DMS53 treated with DMSO at 0.1 percent for 48 hours (cell line): ENCODE results near the gene PKN1.
A peak's percentile ranks its signal among the peaks of the same experiment; 100 is the strongest.

ENCODE experiments used
- DNase-seq: peaks from one replicate; lab custom pipeline; 2025; ENCODE audit not compliant: unreplicated experiment; lab: John Stamatoyannopoulos, UW

Gene PKN1

DNA sequence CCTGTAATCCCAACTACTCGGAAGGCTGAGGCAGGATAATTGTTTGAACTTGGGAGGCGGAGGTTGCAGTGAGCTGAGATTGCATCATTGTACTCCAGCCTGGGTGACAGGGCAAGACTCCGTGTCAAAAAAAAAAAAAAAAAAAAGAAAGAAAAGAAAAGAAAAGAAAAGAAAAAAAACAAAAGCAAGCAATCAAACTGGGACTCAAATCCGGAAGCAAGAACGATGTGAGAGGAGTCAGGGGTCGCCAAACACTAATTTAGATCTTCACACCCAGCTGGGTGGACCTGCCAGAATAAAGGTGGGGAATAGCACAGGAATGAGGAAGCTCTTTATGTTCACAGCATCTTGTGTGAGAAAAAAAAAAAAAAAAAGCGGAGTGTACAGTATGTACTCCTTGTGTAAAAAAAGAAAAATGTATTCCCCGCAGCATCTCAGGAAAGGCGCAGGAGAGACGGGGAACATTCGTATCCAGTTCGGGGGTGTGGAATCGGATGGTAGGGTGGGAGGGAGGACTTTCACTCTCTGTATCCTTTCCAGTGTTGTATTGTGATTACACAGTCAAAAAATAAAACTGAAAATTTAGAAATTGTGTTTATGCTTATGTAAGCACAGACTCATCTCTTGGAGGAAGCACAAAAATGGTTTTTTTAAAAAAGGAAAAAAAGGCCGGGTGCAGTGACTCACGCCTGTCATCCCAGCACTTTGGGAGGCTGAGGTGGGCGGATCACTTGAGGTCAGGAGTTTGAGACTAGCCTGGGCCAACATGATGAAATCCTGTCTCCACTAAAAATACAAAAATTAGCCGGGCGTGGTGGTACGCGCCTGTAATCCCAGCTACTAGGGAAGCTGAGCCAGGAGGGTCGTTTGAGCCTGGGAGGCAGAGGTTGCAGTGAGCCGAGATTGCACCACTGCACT is 77.5 kb downstream of the PKN1 start:
- no peak for DNase-seq

DNA sequence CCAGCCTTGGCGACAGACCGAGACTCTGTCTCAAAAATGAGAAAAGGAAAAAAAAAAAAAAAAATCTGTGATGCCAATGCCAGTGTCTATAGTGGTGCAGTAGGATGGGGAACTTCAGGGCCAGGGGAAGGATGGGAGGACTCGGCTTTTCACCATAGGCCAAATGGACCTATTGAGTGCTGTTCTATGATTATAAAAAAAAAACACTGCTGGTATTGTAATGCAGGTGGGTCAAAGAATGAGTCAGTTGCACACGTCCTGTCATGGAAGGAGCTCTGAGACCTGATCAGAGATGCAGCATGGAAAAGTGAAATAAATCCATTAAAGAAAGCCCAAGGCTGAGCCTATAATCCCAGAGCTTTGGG is 78.1 kb downstream of the PKN1 start:
- DNase-seq: no peak

DNA sequence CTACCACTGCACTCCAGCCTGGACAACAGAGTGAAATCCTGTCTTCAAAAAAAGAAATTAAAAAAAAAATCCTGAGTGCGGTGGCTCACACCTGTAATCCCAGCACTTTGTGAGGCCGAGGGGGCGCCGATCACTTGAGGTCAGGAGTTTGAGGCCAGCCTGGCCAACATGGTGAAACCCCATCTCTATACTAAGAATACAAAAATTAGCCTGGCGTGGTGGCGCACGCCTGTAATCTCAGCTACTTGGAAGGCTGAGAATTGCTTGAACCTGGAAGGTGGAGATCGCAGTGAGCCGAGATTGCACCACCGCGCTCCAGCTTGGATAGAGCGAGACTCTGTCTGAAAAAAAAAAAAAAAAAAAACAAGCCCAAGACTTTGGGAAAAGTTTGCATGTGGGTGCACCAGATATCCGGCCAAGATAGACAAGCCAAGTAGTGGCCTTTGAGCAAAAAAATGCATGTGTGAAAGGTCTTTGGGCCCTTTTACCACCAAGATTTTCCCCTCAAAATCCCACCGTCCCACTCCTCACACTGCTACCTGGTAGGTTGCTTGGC is 79.4 kb downstream of the PKN1 start:
- DNase-seq: no peak

DNA sequence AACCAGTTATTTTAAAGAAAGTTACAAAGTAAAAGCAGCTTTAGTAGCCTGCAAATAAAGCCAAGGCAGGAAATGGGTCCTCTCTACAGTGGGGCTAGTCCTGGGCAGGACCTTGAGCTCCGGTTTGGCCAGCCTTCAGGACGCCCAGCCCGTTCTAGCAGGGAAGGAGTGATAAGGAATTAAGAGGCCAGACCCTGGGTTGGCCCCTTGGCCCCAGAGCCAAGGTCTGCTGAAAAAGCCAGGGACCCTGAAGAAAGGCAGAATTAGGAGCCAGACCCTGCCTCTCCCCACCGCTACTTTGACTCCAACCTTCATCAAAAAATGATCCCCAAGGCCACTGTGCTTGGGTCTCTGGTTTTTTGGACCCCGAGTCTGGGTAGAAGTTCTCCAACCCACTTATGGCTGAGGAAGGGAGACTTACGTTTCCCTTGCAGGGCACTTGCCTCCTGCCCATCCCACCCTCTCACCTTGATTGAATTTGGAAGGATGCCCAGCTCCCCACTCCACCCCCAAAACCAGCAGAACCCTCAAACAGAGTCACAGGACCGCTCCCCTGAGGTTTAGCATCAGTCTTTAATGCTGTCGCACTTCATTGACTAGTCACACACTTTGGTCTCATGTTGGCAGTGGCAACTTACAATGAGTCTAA is 81.2 kb downstream of the PKN1 start:
- DNase-seq: no peak

DNA sequence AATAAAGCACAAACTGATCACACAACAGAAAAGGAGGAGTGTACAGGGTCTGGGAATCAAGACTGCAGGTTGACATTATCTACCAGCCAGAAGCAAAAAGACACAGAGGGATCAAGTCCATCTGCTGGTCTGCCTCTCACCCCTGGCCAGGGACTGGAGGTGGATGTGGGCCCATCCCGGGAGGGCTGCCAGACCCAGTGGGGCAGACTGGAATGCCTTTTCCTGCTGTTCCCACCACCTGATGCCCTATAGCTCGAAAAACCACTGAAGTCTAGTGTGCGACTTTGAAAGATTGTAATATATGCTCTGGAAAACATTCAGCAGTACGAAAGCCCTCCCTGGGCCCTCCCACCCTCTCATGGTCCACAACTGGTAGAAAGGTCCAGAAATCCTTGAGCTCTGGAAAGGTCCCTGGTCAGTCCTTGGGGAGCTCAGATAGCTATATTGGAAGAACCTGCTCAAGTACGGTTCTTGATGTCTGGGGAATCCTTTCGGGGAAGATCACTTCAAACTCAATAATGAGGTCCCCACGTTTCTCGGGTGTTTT is 82.5 kb downstream of the PKN1 start:
- no peak for DNase-seq

DNA sequence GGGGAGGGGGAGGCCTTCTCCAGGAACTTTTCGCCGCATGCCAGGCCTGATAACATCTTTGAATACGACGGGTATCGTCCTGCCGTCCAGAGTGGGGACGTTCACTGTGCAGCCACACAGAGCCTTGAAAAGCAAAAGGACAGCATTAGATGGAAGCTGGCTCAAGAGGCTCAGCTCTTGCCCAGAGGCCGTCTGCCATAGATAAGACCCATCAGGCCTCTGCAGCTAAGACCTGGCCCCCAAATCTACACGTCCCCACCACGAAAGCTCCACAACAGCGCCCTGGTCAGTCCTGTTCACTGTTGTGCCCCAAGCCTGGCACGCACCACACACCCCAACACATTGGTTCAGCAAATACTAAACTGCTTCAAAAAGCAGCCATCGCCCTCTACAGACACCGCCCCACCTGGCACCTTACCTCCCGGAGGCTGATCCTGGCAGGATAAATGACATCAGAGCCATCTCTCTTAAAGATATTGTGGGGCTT is 83.0 kb downstream of the PKN1 start:
- DNase-seq: no peak

DNA sequence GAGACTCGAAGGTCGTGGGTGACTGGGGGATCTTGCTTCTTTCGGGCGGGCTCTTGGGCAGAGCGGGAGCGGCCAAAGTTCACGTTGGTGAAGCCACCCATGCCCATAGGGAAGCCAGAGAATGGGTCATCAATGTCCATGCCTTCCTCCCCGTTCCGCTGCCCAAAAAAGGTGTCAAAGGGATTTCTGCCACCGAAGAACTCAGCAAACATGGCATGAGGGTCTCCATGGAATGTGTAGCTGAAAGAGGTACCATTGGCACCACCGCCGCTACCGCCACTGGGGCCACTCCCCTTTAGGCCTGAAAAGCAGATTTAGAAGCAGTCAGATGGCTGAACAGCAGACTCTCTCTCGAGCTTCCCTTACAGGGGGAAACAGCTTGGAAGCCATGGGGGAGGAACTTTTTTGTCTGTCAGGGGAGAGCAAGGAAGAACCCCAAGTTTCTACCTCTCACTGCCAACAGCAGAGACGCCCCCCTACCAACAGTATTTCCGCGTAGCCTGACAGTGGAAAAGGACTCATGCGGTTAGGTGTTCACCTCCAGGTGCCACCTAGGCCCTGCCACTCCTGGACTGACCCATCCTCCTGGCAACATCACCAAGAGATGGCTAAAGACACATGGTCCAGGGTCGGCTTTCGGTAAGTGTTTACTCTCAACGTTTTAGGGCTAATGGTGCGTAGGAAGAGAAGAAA is 83.8 kb downstream of the PKN1 start:
- DNase-seq: no peak

DNA sequence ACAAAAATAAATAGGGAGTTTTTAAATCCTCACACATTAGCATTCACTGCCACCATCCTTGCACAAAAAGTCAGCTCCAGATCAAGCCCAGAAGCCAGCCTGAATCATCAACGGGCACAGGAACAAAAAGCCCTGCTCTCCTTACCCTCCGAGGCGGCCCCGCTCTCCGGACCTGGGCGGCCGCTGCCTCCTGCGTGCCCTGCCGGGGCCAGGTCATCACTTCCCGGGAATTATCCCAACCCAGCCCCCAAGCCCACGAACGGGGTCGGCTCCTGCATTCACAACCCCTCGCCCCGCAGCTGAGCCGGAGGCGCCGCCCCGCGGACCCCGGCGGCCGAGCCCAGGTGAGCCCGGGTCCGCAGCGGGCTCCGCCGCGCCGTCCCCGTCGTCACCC is 84.3 kb downstream of the PKN1 start:
- no peak for DNase-seq

DNA sequence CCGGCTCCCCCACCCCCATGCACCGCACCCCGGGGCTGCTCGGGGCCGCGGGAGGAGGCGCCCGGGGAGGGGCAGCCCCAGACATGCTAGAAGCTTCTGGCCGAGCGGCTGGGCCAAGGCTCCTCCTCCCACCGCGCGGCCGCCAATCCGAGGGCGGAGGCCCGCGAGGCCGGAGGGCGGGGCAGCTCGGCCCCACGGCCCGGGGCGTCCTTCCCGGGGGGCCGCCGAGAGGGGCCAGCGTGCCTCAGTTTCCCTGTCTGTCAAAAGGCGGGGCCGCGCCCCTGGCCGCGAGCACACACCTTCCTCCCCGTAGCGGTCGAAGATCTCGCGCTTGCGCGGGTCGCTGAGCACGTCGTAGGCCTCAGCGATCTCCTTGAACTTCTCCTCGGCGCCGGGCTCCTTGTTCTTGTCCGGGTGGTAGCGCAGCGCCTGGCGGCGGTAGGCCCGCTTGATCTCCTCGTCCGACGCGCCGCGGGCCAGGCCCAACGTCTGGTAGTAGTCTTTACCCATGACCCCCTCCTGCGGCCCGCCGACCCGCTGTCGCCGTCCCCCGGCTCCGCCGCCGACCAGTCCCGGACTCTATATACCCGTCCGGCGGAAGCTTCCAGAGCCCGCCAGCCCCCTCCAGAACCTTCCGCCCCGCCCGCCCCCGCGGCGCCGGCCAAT is 84.9 kb downstream of the PKN1 start, which contains the start of gene DNAJB1:
TSS of gene DNAJB1 (minus strand) at position 558 of the 666 bp plus-strand sequence. CDS start at position 510, 48 bp downstream.
- peak; percentile 18 for DNase-seq

DNA sequence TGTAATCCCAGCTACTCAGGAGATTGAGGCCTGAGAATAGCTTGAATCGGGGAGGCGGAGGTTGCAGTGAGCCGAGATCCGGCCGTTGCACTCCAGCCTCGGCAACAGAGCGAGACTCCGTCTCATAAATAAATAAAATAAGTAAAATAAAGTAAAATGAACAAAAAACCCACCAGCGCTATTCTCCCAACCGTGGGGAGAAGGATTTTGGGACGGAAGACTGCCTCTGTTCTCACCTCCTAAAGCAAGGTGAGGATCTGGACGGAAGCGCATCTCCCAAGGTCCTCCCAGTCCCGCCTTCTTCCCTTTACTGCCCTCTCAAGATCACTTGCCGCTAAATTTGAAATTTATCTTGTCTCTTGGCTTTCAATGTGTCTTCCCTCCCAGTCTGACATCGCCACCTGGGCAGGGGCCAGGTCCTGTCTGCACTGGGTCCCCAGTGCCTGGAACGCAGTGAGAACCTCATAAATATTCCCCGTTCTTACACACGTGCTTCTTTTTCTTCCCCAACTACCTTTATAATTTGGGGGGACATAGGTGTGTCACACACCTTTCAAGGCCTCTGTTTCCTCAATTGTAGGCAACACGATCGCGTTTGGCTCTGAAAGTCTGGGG is 86.2 kb downstream of the PKN1 start:
- DNase-seq: no peak

DNA sequence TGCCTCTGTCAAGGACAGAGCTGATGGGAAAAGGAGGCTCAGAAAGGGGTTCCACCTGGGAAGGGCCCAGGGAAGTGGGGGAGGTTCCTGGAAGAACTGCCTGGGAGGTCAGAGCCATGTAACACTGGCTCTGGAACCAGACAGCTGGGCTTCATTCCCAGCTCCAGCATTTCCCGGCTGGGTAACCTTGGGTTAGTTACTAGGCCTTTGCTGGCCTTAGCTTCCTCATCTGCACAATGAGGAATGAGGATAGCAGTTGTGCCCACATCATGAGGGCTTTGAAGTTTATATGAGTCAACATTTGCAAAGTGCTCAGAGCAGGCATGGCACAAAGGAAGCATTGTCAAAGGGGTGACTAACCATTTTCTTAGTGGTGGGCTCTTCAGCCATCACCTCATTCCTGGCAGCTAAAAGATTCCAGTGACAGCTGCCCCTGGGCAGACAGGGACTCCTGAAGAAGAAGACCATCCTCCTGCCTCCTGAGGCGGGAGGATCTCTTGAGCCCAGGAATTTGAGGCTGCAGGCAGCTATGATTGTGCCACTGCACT is 86.8 kb downstream of the PKN1 start:
- peak; percentile 34 for DNase-seq

DNA sequence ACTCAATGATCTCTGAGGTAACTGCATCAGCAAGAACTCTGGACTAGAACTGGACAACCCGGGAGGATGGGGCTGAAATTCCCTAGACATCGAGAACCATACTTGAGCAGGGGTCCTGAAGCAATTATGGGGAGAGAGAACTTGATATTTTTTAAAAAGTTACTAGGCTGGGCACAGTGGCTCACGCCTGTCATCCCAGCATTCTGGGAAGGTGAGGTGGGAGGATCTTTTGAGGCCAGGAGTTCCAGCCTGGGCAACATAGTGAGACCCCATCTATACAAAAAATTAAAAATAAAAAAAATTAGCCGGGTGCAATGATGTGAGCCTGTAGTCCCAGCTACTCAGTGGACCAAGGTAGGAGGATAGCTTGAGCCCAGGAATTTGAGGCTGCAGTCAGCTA is 87.4 kb downstream of the PKN1 start:
- no peak for DNase-seq
